GM19025 (cell line): ENCODE results near the gene TAF6L.
"Not testable (repeated sequence)": the region's sequence is repeated elsewhere in the genome, so short reads cannot be mapped to it uniquely, and the experiment has no call there.

Experiments
- ATAC-seq: cut with Tn5 transposase; IDR thresholded peaks from one replicate; pipeline ENCODE4 v1.9.1; 2021; ENCODE audit warnings: mild to moderate bottlenecking, low read depth, moderate library complexity; ENCODE audit not compliant: unreplicated experiment

The TAF6L gene

GRCh38 chr11:62771144-62772021 is at the start of gene TAF6L:
TAF6L (plus strand) TSS chr11:62771396; CDS start chr11:62775784, 4,388 bp downstream.
- peak; percentile 86 for ATAC-seq

- ATAC-seq = no peak
Observed at GRCh38 chr11:62721994-62722393, 49.2 kb upstream of the TAF6L start.

- ATAC-seq = no peak
Observed at GRCh38 chr11:62724171-62724570, 47.0 kb upstream of the TAF6L start.

GRCh38 chr11:62725646-62726045 is 45.5 kb upstream of the TAF6L start:
- no peak for ATAC-seq

- ATAC-seq = no peak
Observed at GRCh38 chr11:62726156-62726914, 44.9 kb upstream of the TAF6L start.

- no peak for ATAC-seq
Observed at GRCh38 chr11:62726915-62727164, 44.4 kb upstream of the TAF6L start.

GRCh38 chr11:62727165-62727871 is 43.9 kb upstream of the TAF6L start, which contains the start of gene HNRNPUL2:
HNRNPUL2 (minus strand) TSS chr11:62727457; CDS start chr11:62727156, 301 bp downstream.
- peak; percentile 58 for ATAC-seq

GRCh38 chr11:62727872-62728170 is 43.4 kb upstream of the TAF6L start:
- peak; percentile 43 for ATAC-seq

- no peak for ATAC-seq
Observed at GRCh38 chr11:62728171-62728988, 42.8 kb upstream of the TAF6L start, which contains the start of gene TTC9C. TTC9C (plus strand) TSS chr11:62728486; CDS start chr11:62728849, 363 bp downstream.

GRCh38 chr11:62730076-62730475 is 41.1 kb upstream of the TAF6L start:
- ATAC-seq = not testable (repeated sequence)

GRCh38 chr11:62732830-62733229 is 38.4 kb upstream of the TAF6L start:
- no peak for ATAC-seq

GRCh38 chr11:62737196-62737595 is 34.0 kb upstream of the TAF6L start:
- ATAC-seq = no peak

GRCh38 chr11:62747475-62748160 is 23.6 kb upstream of the TAF6L start:
- ATAC-seq = no peak

- ATAC-seq = not testable (repeated sequence)
Observed at GRCh38 chr11:62749931-62750330, 21.3 kb upstream of the TAF6L start.

GRCh38 chr11:62752177-62752785 is 18.9 kb upstream of the TAF6L start:
- ATAC-seq = no peak

- ATAC-seq = no peak
Observed at GRCh38 chr11:62752994-62753735, 18.0 kb upstream of the TAF6L start.

- peak; percentile 92 for ATAC-seq
Observed at GRCh38 chr11:62753736-62754603, 17.2 kb upstream of the TAF6L start, which contains the start of gene ZBTB3. ZBTB3 (minus strand) TSS chr11:62754160; CDS start chr11:62753664, 496 bp downstream.
